Measurements from ENCODE around the gene KIF6. TPM values are rescaled to one million over a fixed set of nuclear protein-coding genes. Genes with fewer than 3 reads are reported as not detected.

Gene KIF6
- total RNA-seq, 1 donor from 2014 or later, result 1.4 TPM

GRCh38 chr6:39566456-39566855 is 158.8 kb downstream of the KIF6 start:
- Mint-ChIP-seq H3K27ac (no peak overlapping the region), H3K9me3 (peaks cover 4% of the 10 kb centered on the region), H3K36me3 (no peaks in the 10 kb centered on the region), H3K4me3 (no peak overlapping the region), H3K4me1 (peaks cover 3% of the 10 kb centered on the region), H3K27me3 (ENCODE audit: low read depth) (peaks cover 4% of the 10 kb centered on the region)
- no peak for DNase-seq (ENCODE audit: low spot score in 2 of 2, unreplicated experiment in 2 of 2)
- TF ChIP-seq CTCF (IDR thresholded peaks at IDR 0.05; ENCODE audit: unreplicated experiment), result no peak

GRCh38 chr6:39565956-39566355 is 159.3 kb downstream of the KIF6 start:
- H3K36me3 Mint-ChIP-seq, result no peaks in the 10 kb centered on the region
- peaks cover 3% of the 10 kb centered on the region for H3K4me1 Mint-ChIP-seq
- H3K4me3 Mint-ChIP-seq, result no peak overlapping the region
- H3K27ac Mint-ChIP-seq, result no peak overlapping the region
- DNase-seq (ENCODE audit: low spot score in 2 of 2, unreplicated experiment in 2 of 2), result no peak
- peaks cover under 1% of the 10 kb centered on the region for H3K9me3 Mint-ChIP-seq
- H3K27me3 Mint-ChIP-seq (ENCODE audit: low read depth), result peaks cover under 1% of the 10 kb centered on the region
- TF ChIP-seq CTCF (IDR thresholded peaks at IDR 0.05; ENCODE audit: unreplicated experiment), result no peak

- H3K27ac Mint-ChIP-seq, result no peak overlapping the region
- no peaks in the 10 kb centered on the region for H3K9me3 Mint-ChIP-seq
- no peaks in the 10 kb centered on the region for H3K36me3 Mint-ChIP-seq
- no peak for DNase-seq (ENCODE audit: low spot score in 2 of 2, unreplicated experiment in 2 of 2)
- peaks cover 3% of the 10 kb centered on the region for H3K4me1 Mint-ChIP-seq
- no peak overlapping the region for H3K4me3 Mint-ChIP-seq
- TF ChIP-seq CTCF (IDR thresholded peaks at IDR 0.05; ENCODE audit: unreplicated experiment), result no peak
- no peaks in the 10 kb centered on the region for H3K27me3 Mint-ChIP-seq (ENCODE audit: low read depth)
These were observed 161.5 kb downstream of the KIF6 start for GRCh38 chr6:39563566-39564311.

GRCh38 chr6:39561536-39562266 is 163.5 kb downstream of the KIF6 start:
- Mint-ChIP-seq H3K27ac (no peak overlapping the region), H3K36me3 (no peaks in the 10 kb centered on the region), H3K4me1 (peaks cover 5% of the 10 kb centered on the region), H3K4me3 (no peak overlapping the region), H3K27me3 (ENCODE audit: low read depth) (no peaks in the 10 kb centered on the region), H3K9me3 (no peaks in the 10 kb centered on the region)
- TF ChIP-seq CTCF (IDR thresholded peaks at IDR 0.05; ENCODE audit: unreplicated experiment), result no peak
- no peak for DNase-seq (ENCODE audit: low spot score in 2 of 2, unreplicated experiment in 2 of 2)

GRCh38 chr6:39560915-39561314 is 164.3 kb downstream of the KIF6 start:
- no peak for DNase-seq (ENCODE audit: low spot score in 2 of 2, unreplicated experiment in 2 of 2)
- Mint-ChIP-seq H3K4me1 (peaks cover 6% of the 10 kb centered on the region), H3K27ac (no peak overlapping the region), H3K27me3 (ENCODE audit: low read depth) (no peaks in the 10 kb centered on the region), H3K9me3 (no peaks in the 10 kb centered on the region), H3K36me3 (no peaks in the 10 kb centered on the region), H3K4me3 (no peak overlapping the region)
- TF ChIP-seq CTCF (IDR thresholded peaks at IDR 0.05; ENCODE audit: unreplicated experiment), result no peak
